Endothelial cell of umbilical vein (primary cell): ENCODE data around the gene TBPL1. TPM values are rescaled to one million over a fixed set of nuclear protein-coding genes. Genes with fewer than 3 reads are reported as not detected.
"Not testable (repeated sequence)": the region's sequence is repeated elsewhere in the genome, so short reads cannot be mapped to it uniquely, and the experiment has no call there.

Experiments
- BruUV-seq: library from RNA; stranded (reverse); fragments of 400-500 nt; replicated peaks from 2 replicates; lab custom pipeline; 2021; lab: Mats Ljungman, UMichigan
- CTCF ChIA-PET: fragments of 300-600, 350-600 bp; sonication (Branson Sonifier 250); formaldehyde crosslinking; loops from one replicate; lab custom pipeline; 2021; ENCODE audit warnings: antibody characterized with exemption, inconsistent platforms; lab: Charles Lee
- POLR2A ChIA-PET: fragments of 300-600, 350-600 bp; sonication (Branson Sonifier 250); formaldehyde crosslinking; loops from one replicate; lab custom pipeline; 2021; ENCODE audit warnings: antibody characterized with exemption, inconsistent platforms; lab: Charles Lee
- DNase-seq: peaks from one replicate; pipeline ENCODE4 v3.0.0-alpha.2; 2011; ENCODE audit warnings: low read depth, low spot score
- FAIRE-seq: peaks from 2 replicates; lab custom pipeline; 2011; peaks lifted over from hg19 to GRCh38; lab: Jason Lieb, UNC
- H2AFZ ChIP-seq: 2 replicates; pipeline ENCODE4 v1.6.0; 2012; ENCODE audit warnings: low read depth, low read length, control low read depth, inconsistent platforms
- H3K27ac ChIP-seq: 2 replicates; pipeline ENCODE4 v1.5.1; 2011; ENCODE audit warnings: low read depth, mild to moderate bottlenecking, control low read depth, low read length, moderate library complexity; ENCODE audit not compliant: insufficient read depth
- H3K27me3 ChIP-seq, 2 experiments: 2 replicates each; pipeline versions ENCODE4 v1.6.0 to v1.6.1; 2011; ENCODE audit warnings: low read length in 2 of 2, mixed read lengths in 1 of 2; ENCODE audit not compliant: control insufficient read depth in 2 of 2, insufficient read depth in 2 of 2
- H3K36me3 ChIP-seq, 2 experiments: 2 replicates in 1 of 2; 3 replicates in 1 of 2; pipeline ENCODE4 v1.5.1; 2011; ENCODE audit warnings: low read length in 2 of 2, mild to moderate bottlenecking in 1 of 2, moderate library complexity in 1 of 2; ENCODE audit not compliant: control insufficient read depth in 2 of 2, insufficient read depth in 2 of 2; ENCODE audit errors: extremely low read depth in 1 of 2
- H3K4me1 ChIP-seq: 3 replicates; pipeline ENCODE4 v1.5.1; 2011; ENCODE audit warnings: mild to moderate bottlenecking, low read length; ENCODE audit not compliant: control insufficient read depth, insufficient read depth; ENCODE audit errors: extremely low read depth
- H3K4me2 ChIP-seq: 2 replicates; pipeline ENCODE4 v1.6.1; 2011; ENCODE audit warnings: low read length, control low read depth, mixed read lengths; ENCODE audit not compliant: insufficient read depth
- H3K4me3 ChIP-seq, 3 experiments: fragments of 200-600 bp in 1 of 3; sonication (generic), shearing (Covaris generic) in 1 of 3; replicated peaks in 1 of 3; 2 replicates each; pipeline ENCODE4 v1.5.1; 2011 to 2016; ENCODE audit warnings: control low read depth in 3 of 3, low read length in 3 of 3, mild to moderate bottlenecking in 2 of 3, inconsistent platforms in 1 of 3, low read depth in 1 of 3, moderate library complexity in 1 of 3; ENCODE audit not compliant: insufficient read depth in 1 of 3
- H3K79me2 ChIP-seq: 2 replicates; pipeline ENCODE4 v1.6.0; 2012; ENCODE audit warnings: low read length, inconsistent platforms; ENCODE audit not compliant: control insufficient read depth, insufficient read depth
- H3K9ac ChIP-seq: replicated peaks from 2 replicates; pipeline ENCODE3; 2011; ENCODE audit warnings: low read length, control low read depth; ENCODE audit not compliant: insufficient read depth; ENCODE audit errors: extremely low read depth
- H3K9me1 ChIP-seq: replicated peaks from 3 replicates; pipeline ENCODE4 v1.6.0; 2011; ENCODE audit warnings: mild to moderate bottlenecking, low read length; ENCODE audit not compliant: control insufficient read depth, insufficient read depth; ENCODE audit errors: extremely low read depth
- H3K9me3 ChIP-seq: replicated peaks from 2 replicates; pipeline ENCODE4 v1.5.1; 2012; ENCODE audit warnings: low read length, inconsistent platforms; ENCODE audit not compliant: control insufficient read depth, insufficient read depth
- H4K20me1 ChIP-seq: replicated peaks from 2 replicates; pipeline ENCODE3; 2011; ENCODE audit warnings: mild to moderate bottlenecking, low read length; ENCODE audit not compliant: control insufficient read depth, insufficient read depth; ENCODE audit errors: extremely low read depth
- CTCF ChIP-seq, 2 donors: IDR thresholded peaks; 1 replicate in 1 of 2; 2 replicates in 1 of 2; pipeline ENCODE4 v1.5.1; 2011; ENCODE audit warnings: low read length in 2 of 2, mild to moderate bottlenecking in 2 of 2, moderate library complexity in 2 of 2, control low read depth in 1 of 2, inconsistent platforms in 1 of 2, low read depth in 1 of 2; ENCODE audit not compliant: insufficient read depth in 1 of 2; ENCODE audit errors: extremely low read depth in 1 of 2
- EZH2 ChIP-seq: IDR thresholded peaks from 2 replicates; pipeline ENCODE4 v1.6.1; 2012; ENCODE audit warnings: borderline replicate concordance, low read depth, mild to moderate bottlenecking, moderate library complexity, low read length, inconsistent platforms; ENCODE audit not compliant: severe bottlenecking
- FOS ChIP-seq: IDR thresholded peaks from 2 replicates; pipeline ENCODE4 v1.6.1; 2011; ENCODE audit warnings: mild to moderate bottlenecking, low read length, moderate library complexity, borderline replicate concordance; ENCODE audit not compliant: insufficient read depth
- GATA2 ChIP-seq: IDR thresholded peaks from 2 replicates; pipeline ENCODE4 v1.7.0; 2011; ENCODE audit warnings: low read depth, mild to moderate bottlenecking, moderate library complexity, mixed read lengths, low read length; ENCODE audit not compliant: insufficient read length, insufficient read depth
- JUN ChIP-seq: IDR thresholded peaks from 2 replicates; pipeline ENCODE4 v1.6.1; 2011; ENCODE audit warnings: borderline replicate concordance, low read depth; ENCODE audit not compliant: insufficient read length, insufficient read depth
- MAX ChIP-seq: IDR thresholded peaks from 2 replicates; pipeline ENCODE4 v1.6.1; 2011; ENCODE audit not compliant: insufficient read depth, insufficient read length
- MYC ChIP-seq: IDR thresholded peaks from one replicate; pipeline ENCODE4 v1.6.1; 2011; ENCODE audit warnings: mild to moderate bottlenecking, low read depth, low read length
- POLR2A ChIP-seq: IDR thresholded peaks from 2 replicates; pipeline ENCODE4 v1.6.1; 2012; ENCODE audit warnings: low read depth, mild to moderate bottlenecking, control low read depth, low read length
- POLR2AphosphoS5 ChIP-seq: IDR thresholded peaks from 2 replicates; pipeline ENCODE4 v1.6.1; 2012; ENCODE audit warnings: low read depth, mild to moderate bottlenecking, control low read depth, low read length, moderate library complexity; ENCODE audit not compliant: insufficient read depth
- dilution Hi-C: fragments of 300-500 bp; cut with MboI; formaldehyde crosslinking; loops from one replicate; pipeline ENCODE4 v1.15.0; 2019; ENCODE audit warnings: low sequenced_read_pairs; ENCODE audit not compliant: extremely low pct_ligation_motif_present
- intact Hi-C: fragments of 100-400 bp; cut with micrococcal nuclease; formaldehyde crosslinking; loops from one replicate; pipeline ENCODE4 v1.10.0; 2022
- polyA plus RNA-seq, 4 experiments: library from polyadenylated mRNA; depleted of rRNA in 3 of 4; stranded (reverse) in 3 of 4; unstranded in 1 of 4; fragments of >200 nt; gene quantifications; 2 replicates each; pipeline versions ENCODE4 v1.2.1 to v1.2.3, GENCODE V29; 2011 to 2012; ENCODE audit warnings: missing spikeins in 1 of 4
- total RNA-seq: library from RNA; stranded (reverse); gene quantifications from 2 replicates; pipeline ENCODE4 v1.2.3, GENCODE V29; 2021

Gene TBPL1
- total and polyA plus RNA-seq, 2 donors (not counting 3 experiments of a cell fraction or from before 2014, with no cell fraction given) = 19.6 to 31.2 TPM

GRCh38 chr6:133978896-133979240 is 25.8 kb downstream of the TBPL1 start:
- BruUV-seq = no TSS peak
- H3K9me1 ChIP-seq = no peaks in the 10 kb centered on the region

GRCh38 chr6:133979269-133979963 is 26.4 kb downstream of the TBPL1 start:
- H4K20me1 ChIP-seq, BruUV-seq, dilution Hi-C loops, H3K4me2 ChIP-seq, H3K27ac ChIP-seq, POLR2A ChIA-PET, H3K4me1 ChIP-seq, H3K4me3 ChIP-seq, FAIRE-seq, H3K9me1 ChIP-seq, H3K9ac ChIP-seq, H3K27me3 ChIP-seq, H3K9me3 ChIP-seq, H2AFZ ChIP-seq, intact Hi-C loops, DNase-seq: not testable (repeated sequence)
- Histone ChIP-seq H3K36me3 (peaks cover 2 to 13% of the 10 kb centered on the region in 2 experiments), H3K79me2 (peaks cover 24% of the 10 kb centered on the region)
- CTCF ChIA-PET = interaction anchor here (1.6 to 7.4 kb wide), 5 partner anchors 12 to 118 kb away, joined by 3 to 169 read pairs (median 12); no protein-coding TSS in a partner anchor

More at GRCh38 chr6:133978896-133979240, 25.8 kb downstream of the TBPL1 start:
- Histone ChIP-seq H3K36me3 (peaks cover 2 to 13% of the 10 kb centered on the region in 2 experiments), H3K4me2 (no peak overlapping the region), H3K4me3 (no peak overlapping the region), H2AFZ (no peak overlapping the region), H4K20me1 (peaks cover 2% of the 10 kb centered on the region), H3K9me3 (no peaks in the 10 kb centered on the region), H3K9ac (no peak overlapping the region), H3K27ac (no peak overlapping the region), H3K79me2 (peaks cover 24% of the 10 kb centered on the region), H3K27me3 (no peaks in the 10 kb centered on the region), H3K4me1 (peaks cover 7% of the 10 kb centered on the region)
- DNase-seq = no peak
- ChIA-PET CTCF (interaction anchor here (0.6 to 7.4 kb wide), 9 partner anchors 9 to 962 kb away, joined by 3 to 169 read pairs (median 7); no protein-coding TSS in a partner anchor), POLR2A (no interaction called here)
- intact Hi-C loops (no loop called here), dilution Hi-C loops (no loop called here)
- no peak for FAIRE-seq
- TF ChIP-seq FOS (no peak), JUN (no peak), MAX (no peak), EZH2 (no peak), POLR2A (no peak), POLR2AphosphoS5 (no peak), MYC (no peak), CTCF (IDR thresholded peaks at IDR 0.05; ENCODE audit: extremely low read depth in 1 of 2, insufficient read depth in 1 of 2, low read depth in 1 of 2, low read length in 2 of 2) (no peak), GATA2 (no peak)
